Endodermal cell (in vitro differentiated cells): ENCODE data around the gene LRP2BP. TPM values are rescaled to one million over a fixed set of nuclear protein-coding genes. Genes with fewer than 3 reads are reported as not detected.

Source experiments
- DNase-seq: peaks from one replicate; pipeline ENCODE4 v3.0.0-alpha.2; 2017
- H3K27ac ChIP-seq: 2 replicates; pipeline ENCODE4 v1.5.1; 2013; ENCODE audit warnings: mild to moderate bottlenecking, low read depth, low read length, moderate library complexity
- H3K27me3 ChIP-seq: 2 replicates; pipeline ENCODE4 v1.6.1; 2013; ENCODE audit warnings: mild to moderate bottlenecking, low read length, moderate library complexity; ENCODE audit not compliant: insufficient read depth, control insufficient read depth, poor library complexity, severe bottlenecking
- H3K36me3 ChIP-seq: 2 replicates; pipeline ENCODE4 v1.7.0; 2013; ENCODE audit warnings: mild to moderate bottlenecking, low read length, moderate library complexity; ENCODE audit not compliant: control insufficient read depth, insufficient read depth
- H3K4me1 ChIP-seq: one replicate; pipeline ENCODE4 v1.7.0; 2013; ENCODE audit warnings: low read length; ENCODE audit not compliant: control insufficient read depth, insufficient read depth
- H3K4me3 ChIP-seq: 2 replicates; pipeline ENCODE4 v1.5.1; 2013; ENCODE audit warnings: mild to moderate bottlenecking, low read length, moderate library complexity
- H3K9ac ChIP-seq: 2 replicates; pipeline ENCODE4 v1.6.1; 2013; ENCODE audit warnings: mild to moderate bottlenecking, low read length, moderate library complexity; ENCODE audit not compliant: poor library complexity, severe bottlenecking; ENCODE audit errors: extremely low read depth
- H3K9me3 ChIP-seq: 2 replicates; pipeline ENCODE4 v1.6.1; 2013; ENCODE audit warnings: mild to moderate bottlenecking, low read length, moderate library complexity; ENCODE audit not compliant: control insufficient read depth
- H3K27ac Mint-ChIP-seq: 2 replicates; pipeline ENCODE4 v1.8.0; 2020; ENCODE audit warnings: mixed read lengths
- H3K27me3 Mint-ChIP-seq: 2 replicates; pipeline ENCODE4 v1.8.0; 2021; ENCODE audit warnings: mild to moderate bottlenecking, mixed read lengths; ENCODE audit not compliant: insufficient read depth
- H3K36me3 Mint-ChIP-seq: 2 replicates; pipeline ENCODE4 v1.8.0; 2020; ENCODE audit warnings: low read depth, mixed read lengths
- H3K4me1 Mint-ChIP-seq: 2 replicates; pipeline ENCODE4 v1.8.0; 2020; ENCODE audit warnings: mixed read lengths
- H3K4me3 Mint-ChIP-seq: 2 replicates; pipeline ENCODE4 v1.8.0; 2020; ENCODE audit warnings: mild to moderate bottlenecking, moderate library complexity, mixed read lengths
- H3K9me3 Mint-ChIP-seq: 2 replicates; pipeline ENCODE4 v1.8.0; 2020; ENCODE audit warnings: mild to moderate bottlenecking, mixed read lengths
- CTCF ChIP-seq: fragments of 200-600 bp; sonication (generic); conservative IDR thresholded peaks from 2 replicates; pipeline ENCODE4 v1.5.0; 2021; ENCODE audit warnings: antibody characterized with exemption, mild to moderate bottlenecking
- WGBS, 2 experiments: methylation state at CpG; one replicate each; pipeline versions ENCODE4 v1.1.5 to v1.1.7; 2013; ENCODE audit warnings: missing lambda C conversion rate in 2 of 2, mixed read lengths in 1 of 2; ENCODE audit not compliant: insufficient coverage in 1 of 2, insufficient read length in 1 of 2; 5-methylcytosine and 5-hydroxymethylcytosine counted together
- total RNA-seq, 2 donors: library from RNA; stranded (reverse); fragmentation: NEBNext Ultra II Directional in 1 of 2; extraction: Animal tissue kit (Norgen Biotek cat#: 25700) in 1 of 2; gene quantifications; 2 replicates in 1 of 2; 3 replicates in 1 of 2; pipeline ENCODE4 v1.2.1, GENCODE V29; 2021

LRP2BP gene
- total RNA-seq, 2 donors from 2014 or later = 0.15 TPM; not detected in 1

- Histone ChIP-seq H3K9ac (no peak overlapping the region), H3K27me3 (peaks cover 23% of the 10 kb centered on the region), H3K4me3 (no peak overlapping the region), H3K9me3 (no peaks in the 10 kb centered on the region), H3K27ac (no peak overlapping the region), H3K4me1 (peaks cover 7% of the 10 kb centered on the region), H3K36me3 (peaks cover 36% of the 10 kb centered on the region)
- no peak overlapping the region for H3K27ac Mint-ChIP-seq
- H3K9me3 Mint-ChIP-seq = no peaks in the 10 kb centered on the region
- WGBS, 2 experiments = 50 to 80% methylated on average over 4 to 7 of the region's 7 CpGs
- no peak for DNase-seq
- H3K36me3 Mint-ChIP-seq = peaks cover 46% of the 10 kb centered on the region
- peaks cover 49% of the 10 kb centered on the region for H3K27me3 Mint-ChIP-seq
- peaks cover 22% of the 10 kb centered on the region for H3K4me1 Mint-ChIP-seq
- no peak overlapping the region for H3K4me3 Mint-ChIP-seq
- TF ChIP-seq CTCF = no peak
Measured at GRCh38 chr4:185374027-185374426, 21.7 kb downstream of the LRP2BP start.

GRCh38 chr4:185371702-185372101 lies 24.0 kb downstream of the LRP2BP start:
- H3K9me3 ChIP-seq = no peaks in the 10 kb centered on the region
- H3K27me3 ChIP-seq = peaks cover 23% of the 10 kb centered on the region
- Mint-ChIP-seq H3K4me1 (peaks cover 22% of the 10 kb centered on the region), H3K36me3 (peaks cover 40% of the 10 kb centered on the region), H3K4me3 (no peak overlapping the region), H3K9me3 (no peaks in the 10 kb centered on the region), H3K27ac (no peak overlapping the region), H3K27me3 (peaks cover 39% of the 10 kb centered on the region)
- H3K4me3 ChIP-seq = no peak overlapping the region
- H3K9ac ChIP-seq = no peak overlapping the region
- no peak for TF ChIP-seq CTCF
- H3K36me3 ChIP-seq = peaks cover 22% of the 10 kb centered on the region
- peaks cover 7% of the 10 kb centered on the region for H3K4me1 ChIP-seq
- DNase-seq = no peak
- H3K27ac ChIP-seq = no peak overlapping the region
- 93 to 97% methylated on average over 2 to 11 of the region's 11 CpGs for WGBS, 2 experiments

GRCh38 chr4:185370268-185370949 lies 25.3 kb downstream of the LRP2BP start:
- Mint-ChIP-seq H3K27me3 (peaks cover 33% of the 10 kb centered on the region), H3K4me3 (no peak overlapping the region), H3K36me3 (peaks cover 37% of the 10 kb centered on the region), H3K9me3 (no peaks in the 10 kb centered on the region), H3K27ac (no peak overlapping the region), H3K4me1 (peaks cover 22% of the 10 kb centered on the region)
- 91 to 92% methylated on average over 9 to 11 of the region's 11 CpGs for WGBS, 2 experiments
- Histone ChIP-seq H3K27ac (peak overlapping the region; percentile 29), H3K27me3 (peaks cover 19% of the 10 kb centered on the region), H3K4me3 (peak overlapping the region; percentile 44), H3K9ac (no peak overlapping the region), H3K4me1 (peaks cover 7% of the 10 kb centered on the region), H3K36me3 (peaks cover 25% of the 10 kb centered on the region), H3K9me3 (no peaks in the 10 kb centered on the region)
- DNase-seq = no peak
- no peak for TF ChIP-seq CTCF
